Suprapubic skin (tissue), 4 donors: Measurements from ENCODE around the gene CNOT3. TPM values are rescaled to one million over a fixed set of nuclear protein-coding genes. Genes with fewer than 3 reads are reported as not detected.
"Not testable (repeated sequence)": the region's sequence is repeated elsewhere in the genome, so short reads cannot be mapped to it uniquely, and the experiment has no call there.

Experiments
- DNase-seq, 2 donors: peaks; one replicate each; pipeline ENCODE4 v3.0.0-alpha.2; 2019; ENCODE audit warnings: low spot score in 2 of 2
- H3K27ac ChIP-seq: fragments of 200-600 bp; sonication (generic); one replicate; pipeline ENCODE4 v1.5.1; 2019
- H3K27me3 ChIP-seq: fragments of 200-600 bp; sonication (generic); one replicate; pipeline ENCODE4 v1.5.1; 2019
- H3K36me3 ChIP-seq: fragments of 200-600 bp; sonication (generic); one replicate; pipeline ENCODE4 v1.5.1; 2019
- H3K4me1 ChIP-seq: fragments of 200-600 bp; sonication (generic); one replicate; pipeline ENCODE4 v1.5.1; 2019
- H3K4me3 ChIP-seq: fragments of 200-600 bp; sonication (generic); one replicate; pipeline ENCODE4 v1.5.1; 2019; ENCODE audit warnings: mild to moderate bottlenecking
- H3K9me3 ChIP-seq: fragments of 200-600 bp; sonication (generic); one replicate; pipeline ENCODE4 v1.5.1; 2019
- CTCF ChIP-seq, 2 donors: fragments of 200-600 bp in 1 of 2; fragments of 450-650 bp in 1 of 2; sonication (generic) in 1 of 2; IDR thresholded peaks; one replicate each; pipeline ENCODE4 v1.5.1; 2016 to 2019; ENCODE audit warnings: antibody characterized with exemption in 2 of 2, mild to moderate bottlenecking in 1 of 2, moderate library complexity in 1 of 2
- EP300 ChIP-seq: sonication (generic); formaldehyde crosslinking; IDR thresholded peaks from one replicate; pipeline ENCODE4 v1.6.1; 2017; ENCODE audit warnings: antibody characterized with exemption
- POLR2A ChIP-seq, 2 donors: fragments of 450-650 bp; IDR thresholded peaks; one replicate each; pipeline ENCODE4 v1.6.1; 2017; ENCODE audit warnings: antibody characterized with exemption in 2 of 2, mild to moderate bottlenecking in 2 of 2, moderate library complexity in 2 of 2
- POLR2AphosphoS5 ChIP-seq, 3 donors: sonication (generic); formaldehyde crosslinking; IDR thresholded peaks; one replicate each; pipeline ENCODE4 v1.6.1; 2017; ENCODE audit warnings: antibody characterized with exemption in 3 of 3
- WGBS: methylation state at CpG from one replicate; pipeline ENCODE4 v1.1.5; 2018; 5-methylcytosine and 5-hydroxymethylcytosine counted together
- total RNA-seq, 4 donors: library from RNA; depleted of rRNA; stranded (reverse); fragments of >200 nt; gene quantifications; one replicate each; pipeline ENCODE4 v1.1.0, GENCODE V29; 2016

Gene CNOT3
- total RNA-seq, 4 donors from 2014 or later, result 27.3 to 40.7 (median 35.2) TPM

- H3K4me1 ChIP-seq, result peaks cover 12% of the 10 kb centered on the region
- no peaks in the 10 kb centered on the region for H3K36me3 ChIP-seq
- H3K4me3 ChIP-seq, result no peak overlapping the region
- peaks cover 4% of the 10 kb centered on the region for H3K27me3 ChIP-seq
- no peak overlapping the region for H3K27ac ChIP-seq
- no peak for DNase-seq
- TF ChIP-seq EP300, result no peak
- no peak for TF ChIP-seq POLR2AphosphoS5 (IDR thresholded peaks at IDR 0.05)
- TF ChIP-seq CTCF (IDR thresholded peaks at IDR 0.05), result no peak
- no peak for TF ChIP-seq POLR2A (IDR thresholded peaks at IDR 0.05)
- no peaks in the 10 kb centered on the region for H3K9me3 ChIP-seq
- WGBS, result 79% methylated on average over 13 of the region's 25 CpGs
These were observed 36.6 kb downstream of the CNOT3 start for GRCh38 chr19:54173951-54174834.

DNA sequence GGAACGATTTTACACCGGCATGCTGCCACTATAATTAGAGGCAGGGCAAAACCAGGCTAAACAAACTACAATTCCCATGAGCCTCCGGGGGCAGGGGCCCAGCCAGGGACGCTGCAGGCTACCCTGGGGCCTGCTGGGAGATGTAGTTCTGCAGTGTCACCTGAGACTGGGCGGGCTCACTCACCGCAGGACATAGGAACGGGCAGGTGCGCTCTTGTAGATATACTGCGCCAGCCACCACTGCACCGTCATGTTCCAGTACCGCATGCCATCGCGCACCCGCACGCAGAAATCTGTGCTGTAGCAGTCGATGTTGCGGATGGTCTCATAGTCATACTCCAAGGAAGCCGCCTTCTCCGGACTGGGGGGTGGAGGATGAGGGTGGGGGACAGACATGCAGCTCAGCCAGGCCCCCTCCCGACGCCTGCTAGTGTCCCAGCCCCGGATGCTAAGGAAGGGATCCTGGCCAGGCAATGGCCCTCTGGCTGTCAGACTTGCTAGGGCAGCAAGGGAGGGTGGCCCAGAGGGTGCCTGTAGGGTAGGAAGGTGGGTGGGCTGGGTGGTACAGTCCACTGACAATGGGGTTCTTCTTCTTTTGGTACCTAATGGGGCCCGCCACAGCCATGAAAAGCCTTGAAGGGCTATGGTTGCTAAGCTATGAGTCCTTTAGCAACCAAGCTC lies 41.2 kb downstream of the CNOT3 start:
- DNase-seq, result no peak
- H3K9me3 ChIP-seq, result no peaks in the 10 kb centered on the region
- H3K4me3 ChIP-seq, result no peak overlapping the region
- peaks cover 15% of the 10 kb centered on the region for H3K36me3 ChIP-seq
- no peaks in the 10 kb centered on the region for H3K27me3 ChIP-seq
- TF ChIP-seq CTCF (IDR thresholded peaks at IDR 0.05) (no peak), POLR2AphosphoS5 (IDR thresholded peaks at IDR 0.05) (no peak), POLR2A (IDR thresholded peaks at IDR 0.05) (no peak)
- no peak overlapping the region for H3K27ac ChIP-seq
- H3K4me1 ChIP-seq, result no peaks in the 10 kb centered on the region
- 82% methylated on average over 18 of the region's 23 CpGs for WGBS

- Histone ChIP-seq H3K4me1 (no peaks in the 10 kb centered on the region), H3K27me3 (no peaks in the 10 kb centered on the region), H3K36me3 (peaks cover 15% of the 10 kb centered on the region), H3K9me3 (no peaks in the 10 kb centered on the region), H3K4me3 (no peak overlapping the region), H3K27ac (no peak overlapping the region)
- WGBS, result 95% methylated on average over 9 of the region's 10 CpGs
- TF ChIP-seq CTCF (IDR thresholded peaks at IDR 0.05) (no peak), POLR2A (IDR thresholded peaks at IDR 0.05) (no peak), POLR2AphosphoS5 (IDR thresholded peaks at IDR 0.05) (no peak), EP300 (no peak)
- DNase-seq, result no peak
These were observed 41.8 kb downstream of the CNOT3 start for GRCh38 chr19:54179262-54179852.

DNA sequence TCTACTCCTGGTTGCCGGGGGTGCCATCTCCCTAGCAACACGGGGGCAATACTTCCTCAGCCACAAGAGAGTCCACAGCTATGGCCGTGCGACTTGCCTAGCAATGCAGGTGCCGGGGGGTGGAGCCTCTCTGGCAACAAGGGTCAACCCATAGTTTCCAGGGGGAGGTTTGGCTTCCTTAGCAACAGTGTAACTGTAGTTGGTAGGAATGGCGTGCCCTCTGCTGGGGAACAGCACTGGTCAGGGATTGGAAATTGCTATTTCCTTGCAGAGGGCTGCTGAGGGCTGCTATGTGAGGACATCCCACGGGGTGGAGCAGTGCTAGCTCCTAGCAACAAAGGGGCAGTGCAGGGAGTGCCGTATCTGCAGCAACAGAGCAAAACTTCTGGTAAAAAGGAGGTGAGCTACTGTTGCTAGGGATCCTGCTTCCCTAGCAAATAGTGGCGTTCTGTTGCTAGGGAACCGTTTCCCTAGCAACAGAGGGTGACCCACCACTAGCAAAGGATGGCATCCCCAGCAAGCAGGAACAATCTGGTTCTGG lies 42.4 kb downstream of the CNOT3 start:
- Histone ChIP-seq H3K9me3 (no peaks in the 10 kb centered on the region), H3K36me3 (peaks cover 15% of the 10 kb centered on the region), H3K4me3 (no peak overlapping the region), H3K4me1 (no peaks in the 10 kb centered on the region), H3K27ac (no peak overlapping the region), H3K27me3 (no peaks in the 10 kb centered on the region)
- TF ChIP-seq POLR2A (IDR thresholded peaks at IDR 0.05) (no peak), CTCF (IDR thresholded peaks at IDR 0.05) (no peak)
- 61% methylated on average over 6 of the region's 10 CpGs for WGBS
- no peak for DNase-seq

- no peaks in the 10 kb centered on the region for H3K4me1 ChIP-seq
These were observed 43.1 kb downstream of the CNOT3 start for GRCh38 chr19:54180691-54181091.

DNA sequence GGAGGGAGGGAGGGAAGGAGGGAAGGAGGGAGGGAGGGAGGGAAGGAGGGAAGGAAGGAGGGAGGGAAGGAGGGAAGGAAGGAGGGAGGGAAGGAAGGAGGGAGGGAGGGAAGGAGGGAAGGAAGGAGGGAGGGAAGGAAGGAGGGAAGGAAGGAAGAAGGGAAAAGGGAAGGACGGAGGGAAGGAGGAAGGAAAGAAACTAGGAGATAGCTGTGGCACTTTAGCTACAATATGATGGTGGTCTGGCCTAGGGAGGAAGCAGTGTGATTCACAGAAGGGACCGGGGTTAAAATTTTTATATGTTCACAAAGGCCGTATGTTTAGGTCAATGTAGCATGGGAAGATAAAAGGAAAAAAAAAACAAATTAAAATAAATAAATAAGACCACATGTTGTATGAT lies 44.3 kb downstream of the CNOT3 start:
- not testable (repeated sequence) for DNase-seq, H3K27me3 ChIP-seq, H3K4me1 ChIP-seq, H3K27ac ChIP-seq, H3K9me3 ChIP-seq, H3K4me3 ChIP-seq
- 91% methylated on average over 3 of the region's 3 CpGs for WGBS
- H3K36me3 ChIP-seq, result peaks cover 21% of the 10 kb centered on the region

More at GRCh38 chr19:54180691-54181091, 43.1 kb downstream of the CNOT3 start:
- H3K27me3 ChIP-seq, result no peaks in the 10 kb centered on the region
- TF ChIP-seq CTCF (IDR thresholded peaks at IDR 0.05), result no peak
- no peak for TF ChIP-seq EP300
- no peak for TF ChIP-seq POLR2AphosphoS5 (IDR thresholded peaks at IDR 0.05)
- TF ChIP-seq POLR2A (IDR thresholded peaks at IDR 0.05), result no peak
- no peak overlapping the region for H3K27ac ChIP-seq
- H3K9me3 ChIP-seq, result no peaks in the 10 kb centered on the region
- peaks cover 15% of the 10 kb centered on the region for H3K36me3 ChIP-seq
- no peak overlapping the region for H3K4me3 ChIP-seq
- DNase-seq, result no peak
- 94% methylated on average over 37 of the region's 37 CpGs for WGBS
